Activated T-helper 17 cell treated with anti-CD3 and anti-CD28 coated beads, Interleukin-2, amount 50 U/mL, for 72 hours (primary cell): Measurements from ENCODE around the gene TLR7. TPM values are rescaled to one million over a fixed set of nuclear protein-coding genes. Genes with fewer than 3 reads are reported as not detected.

Experiments used
- ATAC-seq: fragments of 150-1000 bp; cut with Tn5 transposase; replicated peaks from 2 replicates; pipeline ENCODE4 v1.10.0; 2021; ENCODE audit warnings: mild to moderate bottlenecking, moderate library complexity
- H3K27ac Mint-ChIP-seq: one replicate; pipeline ENCODE4 v1.8.0; 2022; ENCODE audit warnings: mixed read lengths
- H3K27me3 Mint-ChIP-seq: one replicate; pipeline ENCODE4 v1.8.0; 2022; ENCODE audit warnings: mixed read lengths
- H3K36me3 Mint-ChIP-seq: one replicate; pipeline ENCODE4 v1.8.0; 2022; ENCODE audit warnings: low read depth, mild to moderate bottlenecking, mixed read lengths
- H3K4me1 Mint-ChIP-seq: one replicate; pipeline ENCODE4 v1.8.0; 2022; ENCODE audit warnings: mixed read lengths
- H3K4me3 Mint-ChIP-seq: one replicate; pipeline ENCODE4 v1.8.0; 2022; ENCODE audit warnings: mild to moderate bottlenecking, mixed read lengths
- H3K9me3 Mint-ChIP-seq: one replicate; pipeline ENCODE4 v1.8.0; 2022; ENCODE audit warnings: mixed read lengths
- total RNA-seq, 2 donors: library from RNA; stranded (reverse); gene quantifications; one replicate each; pipeline ENCODE4 v1.2.3, GENCODE V29; 2022

TLR7 gene
- total RNA-seq, 2 donors from 2014 or later, result not detected

DNA sequence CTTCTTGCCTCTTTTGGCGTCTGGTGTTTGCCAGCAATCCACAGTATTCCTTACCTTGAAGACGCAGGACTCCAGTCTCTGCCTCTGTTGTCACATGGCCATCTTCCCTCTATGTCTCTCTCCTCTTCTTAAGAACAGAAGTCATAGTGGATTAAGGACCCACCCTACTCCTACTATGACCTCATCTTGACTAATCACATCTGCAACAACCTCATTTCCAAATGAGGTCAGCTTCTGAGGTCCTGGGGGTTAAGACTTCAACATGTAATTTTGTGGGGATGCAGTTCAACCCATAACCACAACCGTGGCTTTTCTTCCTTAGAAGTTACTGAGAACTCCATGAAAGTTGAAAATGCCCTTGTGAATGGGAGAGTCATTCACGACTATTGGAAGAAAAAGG, 62.8 kb downstream of the TLR7 start:
- no peaks in the 10 kb centered on the region for H3K27me3 Mint-ChIP-seq
- ATAC-seq, result peak; percentile 65
- H3K9me3 Mint-ChIP-seq, result no peaks in the 10 kb centered on the region
- no peaks in the 10 kb centered on the region for H3K4me1 Mint-ChIP-seq
- H3K4me3 Mint-ChIP-seq, result no peak overlapping the region
- H3K27ac Mint-ChIP-seq, result no peak overlapping the region
- H3K36me3 Mint-ChIP-seq, result no peaks in the 10 kb centered on the region

GRCh38 chrX:12930150-12930549, 63.3 kb downstream of the TLR7 start:
- H3K27ac Mint-ChIP-seq, result no peak overlapping the region
- no peaks in the 10 kb centered on the region for H3K27me3 Mint-ChIP-seq
- H3K4me1 Mint-ChIP-seq, result no peaks in the 10 kb centered on the region
- peak; percentile 48 for ATAC-seq
- H3K9me3 Mint-ChIP-seq, result no peaks in the 10 kb centered on the region
- no peaks in the 10 kb centered on the region for H3K36me3 Mint-ChIP-seq
- H3K4me3 Mint-ChIP-seq, result no peak overlapping the region

- H3K4me1 Mint-ChIP-seq, result no peaks in the 10 kb centered on the region
- no peaks in the 10 kb centered on the region for H3K27me3 Mint-ChIP-seq
- H3K9me3 Mint-ChIP-seq, result no peaks in the 10 kb centered on the region
- H3K27ac Mint-ChIP-seq, result no peak overlapping the region
- no peak for ATAC-seq
- H3K4me3 Mint-ChIP-seq, result no peak overlapping the region
- no peaks in the 10 kb centered on the region for H3K36me3 Mint-ChIP-seq
Measured at GRCh38 chrX:12932244-12932643, 65.4 kb downstream of the TLR7 start.

DNA sequence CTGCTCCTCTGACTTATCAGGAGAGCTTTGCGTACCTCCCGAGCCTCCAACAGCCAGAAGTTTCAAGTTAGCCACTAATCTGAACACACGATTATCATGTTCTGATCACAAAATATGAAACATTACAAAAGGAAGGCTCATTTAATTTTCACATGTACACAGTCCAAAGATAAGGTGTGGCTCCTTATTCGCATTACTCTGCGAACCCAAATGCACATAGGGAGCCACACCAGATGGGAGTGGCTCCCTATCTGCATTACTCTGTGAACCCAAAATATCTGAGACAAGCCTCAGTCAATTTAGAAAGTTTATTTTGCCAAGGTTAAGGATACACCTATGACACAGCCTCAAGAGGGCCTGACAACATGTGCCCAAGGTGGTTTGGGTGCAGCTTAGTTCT, 68.0 kb downstream of the TLR7 start:
- Mint-ChIP-seq H3K4me1 (no peaks in the 10 kb centered on the region), H3K27ac (no peak overlapping the region), H3K36me3 (no peaks in the 10 kb centered on the region), H3K4me3 (no peak overlapping the region), H3K9me3 (no peaks in the 10 kb centered on the region), H3K27me3 (no peaks in the 10 kb centered on the region)
- ATAC-seq, result no peak

GRCh38 chrX:12936947-12937346, 70.1 kb downstream of the TLR7 start:
- ATAC-seq, result no peak
- H3K27me3 Mint-ChIP-seq, result no peaks in the 10 kb centered on the region
- no peaks in the 10 kb centered on the region for H3K9me3 Mint-ChIP-seq
- H3K4me1 Mint-ChIP-seq, result no peaks in the 10 kb centered on the region
- no peaks in the 10 kb centered on the region for H3K36me3 Mint-ChIP-seq
- H3K4me3 Mint-ChIP-seq, result no peak overlapping the region
- H3K27ac Mint-ChIP-seq, result no peak overlapping the region

Other genes starting within 250 kb of the TLR7 start
- gene PRPS2, start 75.7 kb upstream of the TLR7 start, total RNA-seq, result 10 to 100 TPM; 68.7 to 77.8 TPM
- gene TLR8, start 39.5 kb downstream of the TLR7 start, total RNA-seq, result not detected
- gene TMSB4X, start 108.0 kb downstream of the TLR7 start, total RNA-seq, result 1,000 to 10,000 TPM; 6,631 to 7,873 TPM
- under 1 TPM in 1 of 2 donors, not detected in 1; 0.21 TPM for gene FAM9C, start 177.5 kb downstream of the TLR7 start, total RNA-seq